ENCODE data around the gene HINT3. TPM values are rescaled to one million over a fixed set of nuclear protein-coding genes. Genes with fewer than 3 reads are reported as not detected.

HINT3 gene
- total and polyA plus RNA-seq, 2 of the 13 experiments (the other 11 are each of a cell fraction or from before 2014, with no cell fraction given), result 3.1 to 22.8 TPM

GRCh38 chr6:125953502-125953875 is 3.1 kb upstream of the HINT3 start (continued):
- TF ChIP-seq PLSCR1 (CRISPR knock-in tag; IDR thresholded peaks at IDR 0.05; ENCODE audit: borderline replicate concordance) (no peak), ELF1 (CRISPR knock-in tag; IDR thresholded peaks at IDR 0.05) (no peak), ARNT2 (CRISPR knock-in tag; IDR thresholded peaks at IDR 0.05; ENCODE audit: low read depth) (no peak), STAT5B (CRISPR knock-in tag; IDR thresholded peaks at IDR 0.05) (no peak), KDM5B (CRISPR knock-in tag; IDR thresholded peaks at IDR 0.05; ENCODE audit: borderline replicate concordance) (peak; percentile 39; the same call in 1 of the 2 replicates), ZNF431 (CRISPR knock-in tag; IDR thresholded peaks at IDR 0.05; ENCODE audit: borderline replicate concordance, low read depth) (no peak), GMEB1 (CRISPR knock-in tag; IDR thresholded peaks at IDR 0.05; ENCODE audit: borderline replicate concordance) (peak; percentile 50; the same call in 1 of the 2 replicates), RXRA (CRISPR knock-in tag; IDR thresholded peaks at IDR 0.05) (peak; percentile 37; the same call in 1 of the 2 replicates), ZNF550 (CRISPR knock-in tag; IDR thresholded peaks at IDR 0.05; ENCODE audit: borderline replicate concordance) (no peak), IKZF4 (CRISPR knock-in tag; IDR thresholded peaks at IDR 0.05; ENCODE audit: borderline replicate concordance, low read depth, not compliant biosample characterization) (peak; percentile 67), ZNF605 (CRISPR knock-in tag; IDR thresholded peaks at IDR 0.05) (no peak), ETV6 (CRISPR knock-in tag; conservative IDR thresholded peaks at IDR 0.05) (no peak), ZNF24 (IDR thresholded peaks at IDR 0.05) (no peak), MZF1 (CRISPR knock-in tag; IDR thresholded peaks at IDR 0.05; ENCODE audit: borderline replicate concordance) (no peak), ZBTB49 (CRISPR knock-in tag; IDR thresholded peaks at IDR 0.05; ENCODE audit: borderline replicate concordance) (no peak), MBD4 (IDR thresholded peaks at IDR 0.05; ENCODE audit: borderline replicate concordance, low read length) (no peak)
